ENCODE measurements around the gene AMZ2. TPM values are rescaled to one million over a fixed set of nuclear protein-coding genes. Genes with fewer than 3 reads are reported as not detected.

The AMZ2 gene
- total RNA-seq, 2 donors from 2014 or later, result 64.0 to 89.4 TPM

- TF ChIP-seq CTCF (conservative IDR thresholded peaks at IDR 0.05), result no peak
- no peak overlapping the region for H3K27ac Mint-ChIP-seq
- Histone ChIP-seq H3K4me1 (ENCODE audit: control insufficient read depth, insufficient read depth, low read length) (peaks cover 8% of the 10 kb centered on the region), H3K9me3 (ENCODE audit: control insufficient read depth, low read length) (peaks cover 24% of the 10 kb centered on the region), H3K4me3 (ENCODE audit: low read length) (no peak overlapping the region), H3K27ac (ENCODE audit: low read depth, low read length) (no peak overlapping the region), H3K9ac (ENCODE audit: extremely low read depth, low read length, poor library complexity, severe bottlenecking) (no peak overlapping the region), H3K36me3 (ENCODE audit: control insufficient read depth, insufficient read depth, low read length) (no peaks in the 10 kb centered on the region), H3K27me3 (ENCODE audit: control insufficient read depth, insufficient read depth, low read length, poor library complexity, severe bottlenecking) (peaks cover 3% of the 10 kb centered on the region)
- H3K4me3 Mint-ChIP-seq, result no peak overlapping the region
- no peaks in the 10 kb centered on the region for H3K9me3 Mint-ChIP-seq
- peaks cover 3% of the 10 kb centered on the region for H3K27me3 Mint-ChIP-seq (ENCODE audit: insufficient read depth)
- WGBS, 2 experiments (ENCODE audit: insufficient coverage in 1 of 2, insufficient read length in 1 of 2), result 86 to 98% methylated on average over 3 of the region's 3 CpGs
- no peaks in the 10 kb centered on the region for H3K36me3 Mint-ChIP-seq (ENCODE audit: low read depth)
- H3K4me1 Mint-ChIP-seq, result peaks cover 48% of the 10 kb centered on the region
- DNase-seq, result no peak
Measured at GRCh38 chr17:68299817-68300216, 52.0 kb downstream of the AMZ2 start.

GRCh38 chr17:68301438-68301959 is 53.7 kb downstream of the AMZ2 start:
- 53 to 77% methylated on average over 7 to 9 of the region's 9 CpGs for WGBS, 2 experiments (ENCODE audit: insufficient coverage in 1 of 2, insufficient read length in 1 of 2)
- no peaks in the 10 kb centered on the region for H3K27me3 Mint-ChIP-seq (ENCODE audit: insufficient read depth)

GRCh38 chr17:68302066-68302564 is 54.3 kb downstream of the AMZ2 start:
- peak overlapping the region; percentile 82 for H3K27ac Mint-ChIP-seq
- Histone ChIP-seq H3K36me3 (ENCODE audit: control insufficient read depth, insufficient read depth, low read length) (no peaks in the 10 kb centered on the region), H3K27me3 (ENCODE audit: control insufficient read depth, insufficient read depth, low read length, poor library complexity, severe bottlenecking) (no peaks in the 10 kb centered on the region), H3K9ac (ENCODE audit: extremely low read depth, low read length, poor library complexity, severe bottlenecking) (no peak overlapping the region), H3K4me1 (ENCODE audit: control insufficient read depth, insufficient read depth, low read length) (peaks cover 8% of the 10 kb centered on the region), H3K27ac (ENCODE audit: low read depth, low read length) (no peak overlapping the region), H3K9me3 (ENCODE audit: control insufficient read depth, low read length) (peaks cover 24% of the 10 kb centered on the region), H3K4me3 (ENCODE audit: low read length) (no peak overlapping the region)
- H3K27me3 Mint-ChIP-seq (ENCODE audit: insufficient read depth), result no peaks in the 10 kb centered on the region
- H3K4me1 Mint-ChIP-seq, result peaks cover 33% of the 10 kb centered on the region
- no peak overlapping the region for H3K4me3 Mint-ChIP-seq
- 74 to 84% methylated on average over 10 of the region's 10 CpGs for WGBS, 2 experiments (ENCODE audit: insufficient coverage in 1 of 2, insufficient read length in 1 of 2)
- DNase-seq, result no peak
- TF ChIP-seq CTCF (conservative IDR thresholded peaks at IDR 0.05), result no peak
- H3K36me3 Mint-ChIP-seq (ENCODE audit: low read depth), result no peaks in the 10 kb centered on the region
- no peaks in the 10 kb centered on the region for H3K9me3 Mint-ChIP-seq

More at GRCh38 chr17:68301438-68301959, 53.7 kb downstream of the AMZ2 start:
- H3K9ac ChIP-seq (ENCODE audit: extremely low read depth, low read length, poor library complexity, severe bottlenecking), result no peak overlapping the region
- Mint-ChIP-seq H3K9me3 (no peaks in the 10 kb centered on the region), H3K4me3 (no peak overlapping the region), H3K27ac (peak overlapping the region; percentile 82), H3K4me1 (peaks cover 39% of the 10 kb centered on the region), H3K36me3 (ENCODE audit: low read depth) (no peaks in the 10 kb centered on the region)
- no peaks in the 10 kb centered on the region for H3K27me3 ChIP-seq (ENCODE audit: control insufficient read depth, insufficient read depth, low read length, poor library complexity, severe bottlenecking)
- H3K4me1 ChIP-seq (ENCODE audit: control insufficient read depth, insufficient read depth, low read length), result peaks cover 8% of the 10 kb centered on the region
- TF ChIP-seq CTCF (conservative IDR thresholded peaks at IDR 0.05), result no peak
- H3K36me3 ChIP-seq (ENCODE audit: control insufficient read depth, insufficient read depth, low read length), result no peaks in the 10 kb centered on the region
- DNase-seq, result peak; percentile 67
- H3K27ac ChIP-seq (ENCODE audit: low read depth, low read length), result no peak overlapping the region
- no peak overlapping the region for H3K4me3 ChIP-seq (ENCODE audit: low read length)
- H3K9me3 ChIP-seq (ENCODE audit: control insufficient read depth, low read length), result peaks cover 24% of the 10 kb centered on the region
